Keratinocyte (primary cell): Measurements from ENCODE around the gene GLTPD2. TPM values are rescaled to one million over a fixed set of nuclear protein-coding genes. Genes with fewer than 3 reads are reported as not detected.
A peak's percentile ranks its signal among the peaks of the same experiment; 100 is the strongest.

Source experiments
- DNase-seq: peaks from one replicate; pipeline ENCODE4 v3.0.0-alpha.2; 2011; ENCODE audit warnings: low read depth, missing footprints, low spot score
- FAIRE-seq: peaks from 2 replicates; lab custom pipeline; 2011; peaks lifted over from hg19 to GRCh38; lab: Jason Lieb, UNC
- H2AFZ ChIP-seq: 2 replicates; pipeline ENCODE4 v1.6.0; 2012; ENCODE audit warnings: low read length, control low read depth, inconsistent platforms; ENCODE audit not compliant: control insufficient read depth
- H3K27ac ChIP-seq: 2 replicates; pipeline ENCODE4 v1.5.1; 2011; ENCODE audit warnings: low read length; ENCODE audit not compliant: control insufficient read depth, insufficient read depth
- H3K27me3 ChIP-seq: 3 replicates; pipeline ENCODE4 v1.6.0; 2011; ENCODE audit warnings: low read length; ENCODE audit not compliant: control insufficient read depth, insufficient read depth; ENCODE audit errors: extremely low read depth
- H3K36me3 ChIP-seq, 2 experiments: 2 replicates in 1 of 2; 3 replicates in 1 of 2; pipeline ENCODE4 v1.5.1; 2011; ENCODE audit warnings: low read length in 2 of 2, mild to moderate bottlenecking in 1 of 2; ENCODE audit not compliant: control insufficient read depth in 2 of 2, insufficient read depth in 2 of 2; ENCODE audit errors: extremely low read depth in 1 of 2
- H3K4me1 ChIP-seq: 3 replicates; pipeline ENCODE4 v1.5.1; 2011; ENCODE audit warnings: low read length; ENCODE audit not compliant: control insufficient read depth, insufficient read depth; ENCODE audit errors: extremely low read depth
- H3K4me2 ChIP-seq: 3 replicates; pipeline ENCODE4 v1.6.0; 2011; ENCODE audit warnings: low read depth, low read length; ENCODE audit not compliant: control insufficient read depth, insufficient read depth; ENCODE audit errors: extremely low read depth
- H3K4me3 ChIP-seq, 3 experiments: fragments of 200-600 bp in 1 of 3; sonication (generic) in 1 of 3; 2 replicates in 2 of 3; 3 replicates in 1 of 3; pipeline ENCODE4 v1.5.1; 2011 to 2016; ENCODE audit warnings: low read length in 3 of 3, mild to moderate bottlenecking in 3 of 3, control low read depth in 2 of 3, inconsistent platforms in 1 of 3, low read depth in 1 of 3, mixed read lengths in 1 of 3, mixed run types in 1 of 3, moderate library complexity in 1 of 3; ENCODE audit not compliant: control insufficient read depth in 2 of 3, insufficient read depth in 2 of 3; ENCODE audit errors: extremely low read depth in 1 of 3
- H3K79me2 ChIP-seq: 2 replicates; pipeline ENCODE4 v1.6.0; 2012; ENCODE audit warnings: low read length; ENCODE audit not compliant: control insufficient read depth, insufficient read depth
- H3K9ac ChIP-seq: 3 replicates; pipeline ENCODE4 v1.6.0; 2011; ENCODE audit warnings: low read length; ENCODE audit not compliant: control insufficient read depth, insufficient read depth; ENCODE audit errors: extremely low read depth
- H3K9me1 ChIP-seq: 3 replicates; pipeline ENCODE4 v1.6.0; 2011; ENCODE audit warnings: low read length; ENCODE audit not compliant: control insufficient read depth, insufficient read depth; ENCODE audit errors: extremely low read depth
- H3K9me3 ChIP-seq: 2 replicates; pipeline ENCODE4 v1.5.1; 2012; ENCODE audit warnings: low read depth, low read length; ENCODE audit not compliant: control insufficient read depth
- H4K20me1 ChIP-seq: 3 replicates; pipeline ENCODE4 v1.6.0; 2011; ENCODE audit warnings: low read length; ENCODE audit not compliant: control insufficient read depth, insufficient read depth; ENCODE audit errors: extremely low read depth
- CTCF ChIP-seq, 3 experiments: IDR thresholded peaks in 1 of 3; conservative IDR thresholded peaks in 1 of 3; optimal IDR thresholded peaks in 1 of 3; 2 replicates in 2 of 3; 3 replicates in 1 of 3; pipeline versions ENCODE3 to v1.5.1; 2011; ENCODE audit warnings: low read length in 3 of 3, mild to moderate bottlenecking in 3 of 3, moderate library complexity in 2 of 3, control low read depth in 1 of 3, inconsistent platforms in 1 of 3; ENCODE audit not compliant: insufficient read depth in 2 of 3; ENCODE audit errors: extremely low read depth in 1 of 3
- EZH2 ChIP-seq: IDR thresholded peaks from one replicate; pipeline ENCODE4 v1.6.1; 2012; ENCODE audit warnings: inconsistent platforms, mild to moderate bottlenecking, low read length, moderate library complexity
- dilution Hi-C: fragments of 300-500 bp; cut with MboI; formaldehyde crosslinking; loops from one replicate; pipeline ENCODE4 v1.7.0; 2020; ENCODE audit warnings: low sequenced_read_pairs; ENCODE audit not compliant: extremely low pct_ligation_motif_present
- polyA plus RNA-seq, 5 experiments: library from polyadenylated mRNA; depleted of rRNA in 3 of 5; stranded (reverse) in 3 of 5; stranded (forward) in 1 of 5; unstranded in 1 of 5; fragments of >200 nt; gene quantifications; 1 replicate in 1 of 5; 2 replicates in 3 of 5; 3 replicates in 1 of 5; pipeline versions ENCODE4 v1.2.1 to v1.2.3, GENCODE V29; 2011 to 2012; ENCODE audit warnings: missing spikeins in 2 of 5, low read depth in 1 of 5, low replicate concordance in 1 of 5

GLTPD2 gene
- polyA plus RNA-seq, 1 donor (not counting 4 experiments of a cell fraction or from before 2014, with no cell fraction given) = not detected

GRCh38 chr17:4786516-4786915 lies 2.2 kb upstream of the GLTPD2 start:
- Histone ChIP-seq H3K4me1 (peaks cover 25% of the 10 kb centered on the region), H2AFZ (no peak overlapping the region), H3K9ac (no peak overlapping the region), H3K4me2 (peak overlapping the region; percentile 68), H3K4me3 (no peak overlapping the region), H3K36me3 (no peaks in the 10 kb centered on the region), H3K9me1 (no peaks in the 10 kb centered on the region), H3K27me3 (peaks cover 21% of the 10 kb centered on the region), H4K20me1 (no peaks in the 10 kb centered on the region), H3K9me3 (no peaks in the 10 kb centered on the region), H3K79me2 (peaks cover 6% of the 10 kb centered on the region), H3K27ac (no peak overlapping the region)
- FAIRE-seq (no peak), DNase-seq (no peak)
- TF ChIP-seq CTCF (optimal IDR thresholded peaks at IDR 0.05 in 1 of 3, IDR thresholded peaks at IDR 0.05 in 1 of 3, conservative IDR thresholded peaks at IDR 0.05 in 1 of 3; ENCODE audit: extremely low read depth in 1 of 3, insufficient read depth in 2 of 3, low read length in 3 of 3) (no peak), EZH2 (no peak)
- dilution Hi-C loops = no loop called here

GRCh38 chr17:4788159-4788806 lies 481 bp upstream of the GLTPD2 start:
- Histone ChIP-seq H3K27me3 (peaks cover 11% of the 10 kb centered on the region), H3K9me3 (no peaks in the 10 kb centered on the region), H3K4me2 (peak overlapping the region; percentile 90), H3K4me3 (peak overlapping the region; percentile 57 to 82 (median 68)), H3K4me1 (peaks cover 25% of the 10 kb centered on the region), H3K36me3 (no peaks in the 10 kb centered on the region), H3K27ac (no peak overlapping the region), H4K20me1 (no peaks in the 10 kb centered on the region), H3K9ac (peak overlapping the region; percentile 79), H3K79me2 (peaks cover 6% of the 10 kb centered on the region), H2AFZ (peak overlapping the region; percentile 62), H3K9me1 (no peaks in the 10 kb centered on the region)
- TF ChIP-seq EZH2 (no peak), CTCF (optimal IDR thresholded peaks at IDR 0.05 in 1 of 3, IDR thresholded peaks at IDR 0.05 in 1 of 3, conservative IDR thresholded peaks at IDR 0.05 in 1 of 3; ENCODE audit: extremely low read depth in 1 of 3, insufficient read depth in 2 of 3, low read length in 3 of 3) (peak in 1 of 3 experiments; percentile 11)
- FAIRE-seq (no peak), DNase-seq (no peak)
- dilution Hi-C loops = no loop called here
